HepG2 (cell line): ENCODE data around the gene YIPF3.

ENCODE experiments used
- SIN3A ChIP-seq: IDR thresholded peaks from 2 replicates; pipeline ENCODE4 v1.6.1; 2011; ENCODE audit warnings: low read depth, mild to moderate bottlenecking, control low read depth, low read length, borderline replicate concordance
- TF ChIP-seq, protein P1 (sequence below): sonication (generic); formaldehyde crosslinking; IDR thresholded peaks from 2 replicates; pipeline ENCODE4 v1.5.0; 2020; ENCODE audit warnings: mild to moderate bottlenecking, missing genetic modification reagents, moderate library complexity

GRCh38 chr6:43500921-43501320 is 15.8 kb downstream of the YIPF3 start:
- TF ChIP-seq, protein P1, sequence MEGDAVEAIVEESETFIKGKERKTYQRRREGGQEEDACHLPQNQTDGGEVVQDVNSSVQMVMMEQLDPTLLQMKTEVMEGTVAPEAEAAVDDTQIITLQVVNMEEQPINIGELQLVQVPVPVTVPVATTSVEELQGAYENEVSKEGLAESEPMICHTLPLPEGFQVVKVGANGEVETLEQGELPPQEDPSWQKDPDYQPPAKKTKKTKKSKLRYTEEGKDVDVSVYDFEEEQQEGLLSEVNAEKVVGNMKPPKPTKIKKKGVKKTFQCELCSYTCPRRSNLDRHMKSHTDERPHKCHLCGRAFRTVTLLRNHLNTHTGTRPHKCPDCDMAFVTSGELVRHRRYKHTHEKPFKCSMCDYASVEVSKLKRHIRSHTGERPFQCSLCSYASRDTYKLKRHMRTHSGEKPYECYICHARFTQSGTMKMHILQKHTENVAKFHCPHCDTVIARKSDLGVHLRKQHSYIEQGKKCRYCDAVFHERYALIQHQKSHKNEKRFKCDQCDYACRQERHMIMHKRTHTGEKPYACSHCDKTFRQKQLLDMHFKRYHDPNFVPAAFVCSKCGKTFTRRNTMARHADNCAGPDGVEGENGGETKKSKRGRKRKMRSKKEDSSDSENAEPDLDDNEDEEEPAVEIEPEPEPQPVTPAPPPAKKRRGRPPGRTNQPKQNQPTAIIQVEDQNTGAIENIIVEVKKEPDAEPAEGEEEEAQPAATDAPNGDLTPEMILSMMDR (CRISPR knock-in tag): no peak
- no peak for TF ChIP-seq SIN3A
